H9 (cell line): ENCODE data around the gene C2orf68. TPM values are rescaled to one million over a fixed set of nuclear protein-coding genes. Genes with fewer than 3 reads are reported as not detected.
A peak's percentile ranks its signal among the peaks of the same experiment; 100 is the strongest.

Experiments used
- DNase-seq: peaks from one replicate; pipeline ENCODE4 v3.0.0-alpha.2; 2017
- H2AFZ ChIP-seq: one replicate; pipeline ENCODE4 v1.6.1; 2013; ENCODE audit warnings: mild to moderate bottlenecking, low read length, control low read depth, moderate library complexity
- H2AK5ac ChIP-seq: 2 replicates; pipeline ENCODE4 v1.6.1; 2013; ENCODE audit warnings: low read length, control low read depth, mixed read lengths; ENCODE audit not compliant: insufficient read length
- H2BK120ac ChIP-seq: one replicate; pipeline ENCODE4 v1.6.1; 2013; ENCODE audit warnings: low read depth, mild to moderate bottlenecking, low read length, control low read depth, inconsistent platforms; ENCODE audit not compliant: poor library complexity, severe bottlenecking
- H2BK12ac ChIP-seq: 2 replicates; pipeline ENCODE4 v1.6.1; 2013; ENCODE audit warnings: low read length, control low read depth, mixed read lengths, low read depth; ENCODE audit not compliant: insufficient read length
- H2BK15ac ChIP-seq: 2 replicates; pipeline ENCODE4 v1.6.1; 2013; ENCODE audit warnings: low read depth, low read length, control low read depth
- H2BK20ac ChIP-seq: one replicate; pipeline ENCODE4 v1.6.1; 2013; ENCODE audit warnings: low read depth, mild to moderate bottlenecking, low read length, control low read depth, inconsistent platforms; ENCODE audit not compliant: poor library complexity, severe bottlenecking
- H2BK5ac ChIP-seq: 2 replicates; pipeline ENCODE4 v1.6.1; 2013; ENCODE audit warnings: low read length, control low read depth, mixed read lengths; ENCODE audit not compliant: insufficient read length
- H3K14ac ChIP-seq: 2 replicates; pipeline ENCODE4 v1.6.1; 2013; ENCODE audit warnings: low read length, control low read depth; ENCODE audit not compliant: insufficient read depth
- H3K18ac ChIP-seq: 2 replicates; pipeline ENCODE4 v1.6.1; 2013; ENCODE audit warnings: low read depth, mild to moderate bottlenecking, mixed read lengths, low read length, control low read depth; ENCODE audit not compliant: insufficient read length
- H3K23ac ChIP-seq: 2 replicates; pipeline ENCODE4 v1.6.1; 2013; ENCODE audit warnings: low read length, control low read depth, mixed read lengths, low read depth; ENCODE audit not compliant: insufficient read length
- H3K23me2 ChIP-seq: 2 replicates; pipeline ENCODE4 v1.6.1; 2013; ENCODE audit warnings: low read depth, mild to moderate bottlenecking, mixed read lengths, low read length, control low read depth; ENCODE audit not compliant: insufficient read length, poor library complexity, severe bottlenecking
- H3K27ac ChIP-seq: 2 replicates; pipeline ENCODE4 v1.5.1; 2013; ENCODE audit warnings: low read length, control low read depth, mixed read lengths, low read depth; ENCODE audit not compliant: insufficient read length
- H3K27me3 ChIP-seq: 2 replicates; pipeline ENCODE4 v1.6.1; 2013; ENCODE audit warnings: low read length, control low read depth, inconsistent platforms; ENCODE audit not compliant: insufficient read depth
- H3K4ac ChIP-seq: 2 replicates; pipeline ENCODE4 v1.6.1; 2013; ENCODE audit warnings: low read depth, mild to moderate bottlenecking, control low read depth, inconsistent platforms, low read length, moderate library complexity
- H3K4me1 ChIP-seq: 2 replicates; pipeline ENCODE4 v1.6.1; 2013; ENCODE audit warnings: low read length, control low read depth, inconsistent platforms; ENCODE audit not compliant: insufficient read depth
- H3K4me2 ChIP-seq: 2 replicates; pipeline ENCODE4 v1.6.1; 2013; ENCODE audit warnings: low read length, control low read depth, mixed read lengths; ENCODE audit not compliant: insufficient read length, insufficient read depth
- H3K56ac ChIP-seq: 2 replicates; pipeline ENCODE4 v1.6.1; 2013; ENCODE audit warnings: low read depth, mild to moderate bottlenecking, mixed read lengths, low read length, control low read depth; ENCODE audit not compliant: insufficient read length
- H3K79me1 ChIP-seq: 2 replicates; pipeline ENCODE4 v1.6.1; 2013; ENCODE audit warnings: low read depth, mild to moderate bottlenecking, moderate library complexity, low read length, control low read depth, inconsistent platforms; ENCODE audit not compliant: insufficient read depth, poor library complexity, severe bottlenecking
- H3K79me2 ChIP-seq: 2 replicates; pipeline ENCODE4 v1.6.1; 2013; ENCODE audit warnings: low read length, control low read depth, inconsistent platforms; ENCODE audit not compliant: insufficient read depth
- H3K9ac ChIP-seq: 2 replicates; pipeline ENCODE4 v1.6.1; 2013; ENCODE audit warnings: low read length, control low read depth, mixed read lengths; ENCODE audit not compliant: insufficient read length; ENCODE audit errors: extremely low read depth
- H3K9me3 ChIP-seq: one replicate; pipeline ENCODE4 v1.6.1; 2013; ENCODE audit warnings: low read depth, low read length, inconsistent platforms; ENCODE audit not compliant: control insufficient read depth
- H3T11ph ChIP-seq: one replicate; pipeline ENCODE4 v1.6.1; 2013; ENCODE audit warnings: mild to moderate bottlenecking, low read length, control low read depth, inconsistent platforms
- H4K20me1 ChIP-seq: one replicate; pipeline ENCODE4 v1.6.1; 2013; ENCODE audit not compliant: control insufficient read depth, insufficient read length, insufficient read depth
- H4K5ac ChIP-seq: 2 replicates; pipeline ENCODE4 v1.6.1; 2013; ENCODE audit warnings: low read depth, mild to moderate bottlenecking, mixed read lengths, low read length, control low read depth; ENCODE audit not compliant: insufficient read length
- H4K8ac ChIP-seq: replicated peaks from 2 replicates; pipeline ENCODE4 v1.6.1; 2013; ENCODE audit warnings: low read length, control low read depth, mixed read lengths, low read depth; ENCODE audit not compliant: insufficient read length
- H4K91ac ChIP-seq: 2 replicates; pipeline ENCODE4 v1.6.1; 2013; ENCODE audit warnings: low read depth, mild to moderate bottlenecking, moderate library complexity, mixed read lengths, low read length, control low read depth; ENCODE audit not compliant: insufficient read length
- H3K27ac Mint-ChIP-seq, 3 experiments: 2 replicates in 2 of 3; 3 replicates in 1 of 3; pipeline ENCODE4 v1.8.0; 2020 to 2021; ENCODE audit warnings: mixed read lengths in 3 of 3, mild to moderate bottlenecking in 1 of 3, moderate library complexity in 1 of 3
- H3K27me3 Mint-ChIP-seq: 2 replicates; pipeline ENCODE4 v1.8.0; 2021; ENCODE audit warnings: low read depth, mild to moderate bottlenecking, moderate library complexity, mixed read lengths
- H3K36me3 Mint-ChIP-seq, 3 experiments: 2 replicates in 2 of 3; 3 replicates in 1 of 3; pipeline ENCODE4 v1.8.0; 2020 to 2021; ENCODE audit warnings: low read depth in 3 of 3, mixed read lengths in 3 of 3; ENCODE audit not compliant: insufficient read depth in 1 of 3
- H3K4me1 Mint-ChIP-seq, 2 experiments: 2 replicates each; pipeline ENCODE4 v1.8.0; 2020; ENCODE audit warnings: mixed read lengths in 2 of 2
- H3K4me3 Mint-ChIP-seq, 2 experiments: 2 replicates in 1 of 2; 3 replicates in 1 of 2; pipeline ENCODE4 v1.8.0; 2020 to 2021; ENCODE audit warnings: mild to moderate bottlenecking in 2 of 2, mixed read lengths in 2 of 2, moderate library complexity in 1 of 2
- H3K9me3 Mint-ChIP-seq, 2 experiments: 2 replicates in 1 of 2; 3 replicates in 1 of 2; pipeline ENCODE4 v1.8.0; 2020; ENCODE audit warnings: mild to moderate bottlenecking in 2 of 2, mixed read lengths in 2 of 2, moderate library complexity in 1 of 2
- CTCF ChIP-seq: fragments of 200-600 bp; sonication (generic); conservative IDR thresholded peaks from 3 replicates; pipeline ENCODE4 v1.8.0; 2021; ENCODE audit warnings: antibody characterized with exemption, mild to moderate bottlenecking
- WGBS: extraction: QIAGEN DNeasy Blood & Tissue Kit; methylation state at CpG from one replicate; pipeline ENCODE4 v1.1.7; 2013; ENCODE audit warnings: missing lambda C conversion rate, low lambda C conversion rate, mixed read lengths; ENCODE audit not compliant: insufficient read length; ENCODE audit errors: extremely low coverage; 5-methylcytosine and 5-hydroxymethylcytosine counted together
- total RNA-seq: library from RNA; stranded (reverse); gene quantifications from 2 replicates; pipeline ENCODE4 v1.2.1, GENCODE V29; 2021

The C2orf68 gene
- total RNA-seq, 1 experiment from 2014 or later, result 39.6 TPM

DNA sequence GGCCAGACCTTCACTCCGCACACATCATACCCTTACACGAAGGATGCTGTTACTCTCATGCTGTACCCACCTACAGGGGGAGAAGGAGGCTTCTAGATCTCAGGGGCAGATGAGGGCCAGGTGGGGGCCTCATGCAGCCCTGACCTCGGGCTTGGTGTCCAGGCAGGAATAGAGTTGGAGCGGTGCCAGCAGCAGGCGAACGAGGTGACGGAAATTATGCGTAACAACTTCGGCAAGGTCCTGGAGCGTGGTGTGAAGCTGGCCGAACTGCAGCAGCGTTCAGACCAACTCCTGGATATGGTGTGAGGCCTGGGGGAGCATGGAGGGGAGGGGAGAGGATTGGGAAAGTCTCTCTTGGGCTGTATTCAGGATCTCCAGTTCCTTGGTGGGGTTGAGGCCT is 20.3 kb downstream of the C2orf68 start:
- no peak overlapping the region for H3K4ac ChIP-seq
- no peak overlapping the region for H3K14ac ChIP-seq
- no peak overlapping the region for H4K91ac ChIP-seq
- H3K4me3 Mint-ChIP-seq, result peak overlapping the region in 1 of 2 experiments; percentile 2; a peak in 1 of 5 replicates
- H4K8ac ChIP-seq, result no peak overlapping the region
- TF ChIP-seq CTCF, result no peak
- no peak overlapping the region for H3K4me2 ChIP-seq
- H4K20me1 ChIP-seq, result no peaks in the 10 kb centered on the region
- no peak overlapping the region for H2BK5ac ChIP-seq
- H3K36me3 Mint-ChIP-seq, result peaks cover 0 to 4% (median under 1%) of the 10 kb centered on the region in 3 experiments; a peak in 2 of 7 replicates
- H3K27ac Mint-ChIP-seq, result no peak overlapping the region
- no peak overlapping the region for H2BK20ac ChIP-seq
- no peak for DNase-seq
- H3K18ac ChIP-seq, result no peak overlapping the region
- no peaks in the 10 kb centered on the region for H3K4me1 ChIP-seq
- H3K56ac ChIP-seq, result no peak overlapping the region
- H3K27me3 Mint-ChIP-seq, result peaks cover 26% of the 10 kb centered on the region
- no peak overlapping the region for H3K23ac ChIP-seq
- H2BK12ac ChIP-seq, result no peak overlapping the region
- H3K79me2 ChIP-seq, result no peaks in the 10 kb centered on the region
- H3K9ac ChIP-seq, result no peak overlapping the region
- no peak overlapping the region for H2AFZ ChIP-seq
- no peak overlapping the region for H2BK120ac ChIP-seq
- no peaks in the 10 kb centered on the region for H3K9me3 ChIP-seq
- H3K79me1 ChIP-seq, result no peaks in the 10 kb centered on the region
- no peak overlapping the region for H2BK15ac ChIP-seq
- no peaks in the 10 kb centered on the region for H3K27me3 ChIP-seq
- H2AK5ac ChIP-seq, result no peak overlapping the region
- H3K4me1 Mint-ChIP-seq, result peaks cover 13 to 15% of the 10 kb centered on the region in 2 experiments
- H3T11ph ChIP-seq, result no peak overlapping the region
- peaks cover 9% of the 10 kb centered on the region for H3K23me2 ChIP-seq
- no CpG with 5 or more reads among the region's 12 CpGs for WGBS
- H4K5ac ChIP-seq, result no peak overlapping the region
- H3K9me3 Mint-ChIP-seq, result no peaks in the 10 kb centered on the region
- H3K27ac ChIP-seq, result no peak overlapping the region
